ENCODE data around the gene ZFPL1. TPM values are rescaled to one million over a fixed set of nuclear protein-coding genes. Genes with fewer than 3 reads are reported as not detected.

Gene ZFPL1
- total RNA-seq, 3 donors from 2014 or later (not counting 1 experiment from before 2014, with no cell fraction given), result 49.8 to 60.2 (median 50.8) TPM

DNA sequence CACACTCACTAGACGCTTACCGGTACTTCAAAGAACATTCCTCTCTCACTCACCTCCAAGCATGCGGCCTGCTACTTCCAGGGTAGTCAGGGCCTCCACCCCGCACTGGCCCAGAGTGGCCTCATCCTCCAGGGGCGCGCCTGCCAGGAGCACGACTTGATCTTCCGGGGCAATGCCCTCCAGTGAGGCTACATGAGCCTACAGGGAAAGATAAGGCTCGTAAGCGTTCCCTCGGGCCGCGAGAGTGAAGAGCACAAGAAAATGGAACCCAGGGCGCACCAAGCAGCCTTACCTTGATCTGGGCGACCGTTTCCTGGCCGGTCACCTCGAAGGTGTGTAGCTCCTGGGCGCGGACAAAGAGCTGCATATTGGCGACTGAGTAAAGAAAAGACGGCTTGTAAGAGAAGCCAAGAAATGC is 37.4 kb downstream of the ZFPL1 start:
- DNase-seq (peak in 1 of 2 donors; percentile 45), ATAC-seq (no peak)
- Histone ChIP-seq H3K4me3 (ENCODE audit: low read length) (peak overlapping the region; percentile 91), H3K9me3 (ENCODE audit: control insufficient read depth, insufficient read depth, low read length) (no peaks in the 10 kb centered on the region), H3K36me3 (ENCODE audit: control insufficient read depth, insufficient read depth, low read length) (peaks cover 50% of the 10 kb centered on the region), H3K4me1 (ENCODE audit: control insufficient read depth, insufficient read depth, low read length) (peaks cover 32% of the 10 kb centered on the region), H3K27ac (ENCODE audit: low read length) (peak overlapping the region; percentile 97), H3K27me3 (ENCODE audit: control insufficient read depth, insufficient read depth, low read length) (no peaks in the 10 kb centered on the region)
- 2% methylated on average over 22 of the region's 22 CpGs for WGBS (ENCODE audit: insufficient coverage)
- peaks cover 25 to 50% of the 10 kb centered on the region in 2 donors for H3K4me1 Mint-ChIP-seq
- TF ChIP-seq, protein P1, sequence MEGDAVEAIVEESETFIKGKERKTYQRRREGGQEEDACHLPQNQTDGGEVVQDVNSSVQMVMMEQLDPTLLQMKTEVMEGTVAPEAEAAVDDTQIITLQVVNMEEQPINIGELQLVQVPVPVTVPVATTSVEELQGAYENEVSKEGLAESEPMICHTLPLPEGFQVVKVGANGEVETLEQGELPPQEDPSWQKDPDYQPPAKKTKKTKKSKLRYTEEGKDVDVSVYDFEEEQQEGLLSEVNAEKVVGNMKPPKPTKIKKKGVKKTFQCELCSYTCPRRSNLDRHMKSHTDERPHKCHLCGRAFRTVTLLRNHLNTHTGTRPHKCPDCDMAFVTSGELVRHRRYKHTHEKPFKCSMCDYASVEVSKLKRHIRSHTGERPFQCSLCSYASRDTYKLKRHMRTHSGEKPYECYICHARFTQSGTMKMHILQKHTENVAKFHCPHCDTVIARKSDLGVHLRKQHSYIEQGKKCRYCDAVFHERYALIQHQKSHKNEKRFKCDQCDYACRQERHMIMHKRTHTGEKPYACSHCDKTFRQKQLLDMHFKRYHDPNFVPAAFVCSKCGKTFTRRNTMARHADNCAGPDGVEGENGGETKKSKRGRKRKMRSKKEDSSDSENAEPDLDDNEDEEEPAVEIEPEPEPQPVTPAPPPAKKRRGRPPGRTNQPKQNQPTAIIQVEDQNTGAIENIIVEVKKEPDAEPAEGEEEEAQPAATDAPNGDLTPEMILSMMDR (IDR thresholded peaks at IDR 0.05), result no peak
- H3K9me3 Mint-ChIP-seq, result no peaks in the 10 kb centered on the region
- no peaks in the 10 kb centered on the region for H3K36me3 Mint-ChIP-seq
- H3K4me3 Mint-ChIP-seq, result peak overlapping the region; percentile 98
- no peaks in the 10 kb centered on the region for H3K27me3 Mint-ChIP-seq (ENCODE audit: low read depth in 2 of 2)
- intact Hi-C loops (cut with micrococcal nuclease), result loop anchor here (5.0 kb wide), 1 partner anchor 204 kb away; the partner anchor contains the start of gene ATG2A
- peak overlapping the region; percentile 99 to 100 for H3K27ac Mint-ChIP-seq

DNA sequence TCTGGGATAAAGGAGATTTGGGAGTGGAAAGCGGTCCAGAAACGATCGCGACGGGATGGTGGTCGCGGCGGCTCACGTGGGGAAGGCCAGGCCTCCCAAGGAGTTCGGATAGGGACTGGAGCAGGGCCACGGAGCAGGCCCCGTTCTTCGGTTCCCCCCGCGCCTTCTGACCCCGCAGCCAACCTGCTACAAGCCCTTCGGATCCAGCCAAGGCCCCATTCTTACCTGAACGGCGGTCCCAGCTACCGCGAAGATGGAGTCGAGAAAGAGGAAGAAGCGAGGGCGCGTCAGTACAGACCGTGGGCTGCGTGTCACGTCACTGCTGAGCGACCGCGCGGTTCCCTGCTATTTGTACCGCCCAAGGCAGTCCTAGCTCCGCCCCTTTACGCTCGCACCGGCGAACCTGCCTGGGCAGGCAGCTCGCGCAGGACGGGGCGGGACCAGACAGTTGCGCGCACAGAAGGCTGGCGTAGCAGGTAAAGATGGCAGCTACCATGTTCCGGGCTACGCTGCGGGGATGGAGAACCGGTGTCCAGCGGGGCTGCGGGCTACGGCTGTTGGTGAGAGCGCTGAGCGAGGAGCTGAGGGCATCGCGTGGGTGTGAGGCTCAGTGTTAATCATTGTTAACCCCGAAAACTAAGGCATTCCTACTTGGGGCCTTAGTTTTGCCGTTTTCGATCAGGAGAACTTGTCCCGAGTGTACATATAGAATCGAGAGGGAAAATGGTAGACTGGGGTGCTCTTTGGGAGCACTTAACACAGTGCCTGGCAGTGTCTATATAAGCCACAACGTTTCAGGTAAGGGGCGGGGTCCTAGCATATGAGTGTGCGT is 38.1 kb downstream of the ZFPL1 start, which contains the start of the genes FAU and MRPL49:
Gene FAU, minus strand, starts transcription at position 270 of the 832 bp plus-strand sequence. CDS start 321 bp downstream, outside the sequence.
Gene MRPL49, plus strand, starts transcription at position 457 of the 832 bp plus-strand sequence. Its CDS starts 26 bp downstream, at position 483.
- Histone ChIP-seq H3K4me3 (ENCODE audit: low read length) (peak within 1 kb of the TSS; percentile 91), H3K27ac (ENCODE audit: low read length) (peak within 1 kb of the TSS; percentile 97), H3K27me3 (ENCODE audit: control insufficient read depth, insufficient read depth, low read length) (no peaks in the 10 kb centered on the region), H3K4me1 (ENCODE audit: control insufficient read depth, insufficient read depth, low read length) (peaks cover 26% of the 10 kb centered on the region), H3K36me3 (ENCODE audit: control insufficient read depth, insufficient read depth, low read length) (peaks cover 56% of the 10 kb centered on the region), H3K9me3 (ENCODE audit: control insufficient read depth, insufficient read depth, low read length) (no peaks in the 10 kb centered on the region)
- Mint-ChIP-seq H3K36me3 (no peaks in the 10 kb centered on the region), H3K4me1 (peaks cover 25 to 46% of the 10 kb centered on the region in 2 donors), H3K27me3 (ENCODE audit: low read depth in 2 of 2) (no peaks in the 10 kb centered on the region), H3K4me3 (peak within 1 kb of the TSS; percentile 98), H3K27ac (peak within 1 kb of the TSS; percentile 99 to 100), H3K9me3 (no peaks in the 10 kb centered on the region)
- DNase-seq (peak; percentile 97 to 100), ATAC-seq (peak; percentile 80 to 91 (median 80))
- under 1% methylated on average over 64 of the region's 64 CpGs for WGBS (ENCODE audit: insufficient coverage)
- TF ChIP-seq, protein P1 (IDR thresholded peaks at IDR 0.05), result no peak
- intact Hi-C loops (cut with micrococcal nuclease), result loop anchor here (1.0 to 5.0 kb wide), 3 partner anchors 13 to 205 kb away; partner anchors contain the start of genes ATG2A, CDCA5 and ZFPL1

DNA sequence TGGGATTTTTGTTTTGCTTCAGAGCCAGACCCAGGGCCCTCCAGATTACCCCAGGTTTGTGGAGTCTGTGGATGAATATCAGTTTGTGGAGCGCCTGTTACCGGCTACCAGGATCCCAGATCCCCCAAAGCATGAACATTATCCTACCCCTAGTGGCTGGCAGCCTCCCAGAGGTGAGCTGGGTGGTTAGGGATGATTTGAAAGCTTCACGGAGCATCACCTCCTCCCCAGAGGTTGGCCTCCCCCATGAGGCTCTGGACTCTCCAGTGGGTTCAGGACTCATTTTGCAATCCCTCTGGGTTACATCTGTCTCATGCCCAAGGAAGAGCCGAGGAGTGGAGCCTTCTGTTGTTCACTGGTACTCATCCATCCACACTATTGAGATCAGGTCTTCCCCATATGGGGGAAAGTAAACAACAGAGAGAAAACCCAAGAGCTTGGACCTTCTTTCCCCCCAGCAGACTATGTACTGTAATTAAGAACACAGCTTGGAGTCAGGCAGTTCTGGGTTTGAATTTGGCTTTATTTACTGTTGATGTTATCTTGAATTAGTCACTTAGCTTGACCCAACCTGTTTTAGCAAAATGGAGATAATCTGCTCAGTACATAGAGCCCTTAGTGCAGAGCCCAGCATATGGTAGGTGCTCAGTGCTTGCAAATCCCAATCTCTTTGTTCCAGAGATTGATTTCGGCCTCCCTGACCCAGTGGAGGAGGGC is 40.6 kb downstream of the ZFPL1 start:
- H3K4me3 Mint-ChIP-seq, result peak overlapping the region; percentile 73
- H3K36me3 Mint-ChIP-seq, result no peaks in the 10 kb centered on the region
- H3K27me3 Mint-ChIP-seq (ENCODE audit: low read depth in 2 of 2), result no peaks in the 10 kb centered on the region
- intact Hi-C loops (cut with micrococcal nuclease), result loop anchor here (5.0 kb wide), 1 partner anchor 207 kb away; the partner anchor contains the start of gene ATG2A
- Histone ChIP-seq H3K36me3 (ENCODE audit: control insufficient read depth, insufficient read depth, low read length) (peaks cover 66% of the 10 kb centered on the region), H3K4me1 (ENCODE audit: control insufficient read depth, insufficient read depth, low read length) (peaks cover 21% of the 10 kb centered on the region), H3K27me3 (ENCODE audit: control insufficient read depth, insufficient read depth, low read length) (no peaks in the 10 kb centered on the region), H3K27ac (ENCODE audit: low read length) (no peak overlapping the region), H3K9me3 (ENCODE audit: control insufficient read depth, insufficient read depth, low read length) (no peaks in the 10 kb centered on the region), H3K4me3 (ENCODE audit: low read length) (no peak overlapping the region)
- DNase-seq (no peak), ATAC-seq (no peak)
- 82% methylated on average over 3 of the region's 5 CpGs for WGBS (ENCODE audit: insufficient coverage)
- peak overlapping the region; percentile 19 to 45 for H3K27ac Mint-ChIP-seq
- TF ChIP-seq, protein P1 (IDR thresholded peaks at IDR 0.05), result no peak
- no peaks in the 10 kb centered on the region for H3K9me3 Mint-ChIP-seq
- H3K4me1 Mint-ChIP-seq, result peaks cover 17 to 30% of the 10 kb centered on the region in 2 donors
